Endothelial cell of umbilical vein (primary cell): ENCODE results near the gene MGAT5. TPM values are rescaled to one million over a fixed set of nuclear protein-coding genes. Genes with fewer than 3 reads are reported as not detected.
A peak's percentile ranks its signal among the peaks of the same experiment; 100 is the strongest.

Source experiments
- BruUV-seq: library from RNA; stranded (reverse); fragments of 400-500 nt; replicated peaks from 2 replicates; lab custom pipeline; 2021; lab: Mats Ljungman, UMichigan
- CTCF ChIA-PET: fragments of 300-600, 350-600 bp; sonication (Branson Sonifier 250); formaldehyde crosslinking; loops from one replicate; lab custom pipeline; 2021; ENCODE audit warnings: antibody characterized with exemption, inconsistent platforms; lab: Charles Lee
- POLR2A ChIA-PET: fragments of 300-600, 350-600 bp; sonication (Branson Sonifier 250); formaldehyde crosslinking; loops from one replicate; lab custom pipeline; 2021; ENCODE audit warnings: antibody characterized with exemption, inconsistent platforms; lab: Charles Lee
- DNase-seq: peaks from one replicate; pipeline ENCODE4 v3.0.0-alpha.2; 2011; ENCODE audit warnings: low read depth, low spot score
- FAIRE-seq: peaks from 2 replicates; lab custom pipeline; 2011; peaks lifted over from hg19 to GRCh38; lab: Jason Lieb, UNC
- H2AFZ ChIP-seq: 2 replicates; pipeline ENCODE4 v1.6.0; 2012; ENCODE audit warnings: low read depth, low read length, control low read depth, inconsistent platforms
- H3K27ac ChIP-seq: 2 replicates; pipeline ENCODE4 v1.5.1; 2011; ENCODE audit warnings: low read depth, mild to moderate bottlenecking, control low read depth, low read length, moderate library complexity; ENCODE audit not compliant: insufficient read depth
- H3K27me3 ChIP-seq, 2 experiments: 2 replicates each; pipeline versions ENCODE4 v1.6.0 to v1.6.1; 2011; ENCODE audit warnings: low read length in 2 of 2, mixed read lengths in 1 of 2; ENCODE audit not compliant: control insufficient read depth in 2 of 2, insufficient read depth in 2 of 2
- H3K36me3 ChIP-seq, 2 experiments: 2 replicates in 1 of 2; 3 replicates in 1 of 2; pipeline ENCODE4 v1.5.1; 2011; ENCODE audit warnings: low read length in 2 of 2, mild to moderate bottlenecking in 1 of 2, moderate library complexity in 1 of 2; ENCODE audit not compliant: control insufficient read depth in 2 of 2, insufficient read depth in 2 of 2; ENCODE audit errors: extremely low read depth in 1 of 2
- H3K4me1 ChIP-seq: 3 replicates; pipeline ENCODE4 v1.5.1; 2011; ENCODE audit warnings: mild to moderate bottlenecking, low read length; ENCODE audit not compliant: control insufficient read depth, insufficient read depth; ENCODE audit errors: extremely low read depth
- H3K4me2 ChIP-seq: 2 replicates; pipeline ENCODE4 v1.6.1; 2011; ENCODE audit warnings: low read length, control low read depth, mixed read lengths; ENCODE audit not compliant: insufficient read depth
- H3K4me3 ChIP-seq, 3 experiments: fragments of 200-600 bp in 1 of 3; sonication (generic), shearing (Covaris generic) in 1 of 3; replicated peaks in 1 of 3; 2 replicates each; pipeline ENCODE4 v1.5.1; 2011 to 2016; ENCODE audit warnings: control low read depth in 3 of 3, low read length in 3 of 3, mild to moderate bottlenecking in 2 of 3, inconsistent platforms in 1 of 3, low read depth in 1 of 3, moderate library complexity in 1 of 3; ENCODE audit not compliant: insufficient read depth in 1 of 3
- H3K79me2 ChIP-seq: 2 replicates; pipeline ENCODE4 v1.6.0; 2012; ENCODE audit warnings: low read length, inconsistent platforms; ENCODE audit not compliant: control insufficient read depth, insufficient read depth
- H3K9ac ChIP-seq: replicated peaks from 2 replicates; pipeline ENCODE3; 2011; ENCODE audit warnings: low read length, control low read depth; ENCODE audit not compliant: insufficient read depth; ENCODE audit errors: extremely low read depth
- H3K9me1 ChIP-seq: replicated peaks from 3 replicates; pipeline ENCODE4 v1.6.0; 2011; ENCODE audit warnings: mild to moderate bottlenecking, low read length; ENCODE audit not compliant: control insufficient read depth, insufficient read depth; ENCODE audit errors: extremely low read depth
- H3K9me3 ChIP-seq: replicated peaks from 2 replicates; pipeline ENCODE4 v1.5.1; 2012; ENCODE audit warnings: low read length, inconsistent platforms; ENCODE audit not compliant: control insufficient read depth, insufficient read depth
- H4K20me1 ChIP-seq: replicated peaks from 2 replicates; pipeline ENCODE3; 2011; ENCODE audit warnings: mild to moderate bottlenecking, low read length; ENCODE audit not compliant: control insufficient read depth, insufficient read depth; ENCODE audit errors: extremely low read depth
- EZH2 ChIP-seq: IDR thresholded peaks from 2 replicates; pipeline ENCODE4 v1.6.1; 2012; ENCODE audit warnings: borderline replicate concordance, low read depth, mild to moderate bottlenecking, moderate library complexity, low read length, inconsistent platforms; ENCODE audit not compliant: severe bottlenecking
- FOS ChIP-seq: IDR thresholded peaks from 2 replicates; pipeline ENCODE4 v1.6.1; 2011; ENCODE audit warnings: mild to moderate bottlenecking, low read length, moderate library complexity, borderline replicate concordance; ENCODE audit not compliant: insufficient read depth
- GATA2 ChIP-seq: IDR thresholded peaks from 2 replicates; pipeline ENCODE4 v1.7.0; 2011; ENCODE audit warnings: low read depth, mild to moderate bottlenecking, moderate library complexity, mixed read lengths, low read length; ENCODE audit not compliant: insufficient read length, insufficient read depth
- JUN ChIP-seq: IDR thresholded peaks from 2 replicates; pipeline ENCODE4 v1.6.1; 2011; ENCODE audit warnings: borderline replicate concordance, low read depth; ENCODE audit not compliant: insufficient read length, insufficient read depth
- MYC ChIP-seq: IDR thresholded peaks from one replicate; pipeline ENCODE4 v1.6.1; 2011; ENCODE audit warnings: mild to moderate bottlenecking, low read depth, low read length
- POLR2A ChIP-seq: IDR thresholded peaks from 2 replicates; pipeline ENCODE4 v1.6.1; 2012; ENCODE audit warnings: low read depth, mild to moderate bottlenecking, control low read depth, low read length
- POLR2AphosphoS5 ChIP-seq: IDR thresholded peaks from 2 replicates; pipeline ENCODE4 v1.6.1; 2012; ENCODE audit warnings: low read depth, mild to moderate bottlenecking, control low read depth, low read length, moderate library complexity; ENCODE audit not compliant: insufficient read depth
- dilution Hi-C: fragments of 300-500 bp; cut with MboI; formaldehyde crosslinking; loops from one replicate; pipeline ENCODE4 v1.15.0; 2019; ENCODE audit warnings: low sequenced_read_pairs; ENCODE audit not compliant: extremely low pct_ligation_motif_present
- intact Hi-C: fragments of 100-400 bp; cut with micrococcal nuclease; formaldehyde crosslinking; loops from one replicate; pipeline ENCODE4 v1.10.0; 2022
- polyA plus RNA-seq, 4 experiments: library from polyadenylated mRNA; depleted of rRNA in 3 of 4; stranded (reverse) in 3 of 4; unstranded in 1 of 4; fragments of >200 nt; gene quantifications; 2 replicates each; pipeline versions ENCODE4 v1.2.1 to v1.2.3, GENCODE V29; 2011 to 2012; ENCODE audit warnings: missing spikeins in 1 of 4
- total RNA-seq: library from RNA; stranded (reverse); gene quantifications from 2 replicates; pipeline ENCODE4 v1.2.3, GENCODE V29; 2021
- TF ChIP-seq, protein P1 (sequence below): IDR thresholded peaks from 2 replicates; pipeline ENCODE4 v1.6.1; 2011; ENCODE audit not compliant: insufficient read depth, insufficient read length

Gene MGAT5
- total and polyA plus RNA-seq, 2 donors (not counting 3 experiments of a cell fraction or from before 2014, with no cell fraction given), result 17.7 to 84.1 TPM

- Histone ChIP-seq H3K4me1 (peaks cover 56% of the 10 kb centered on the region), H3K4me3 (no peak overlapping the region), H3K4me2 (no peak overlapping the region), H3K27ac (no peak overlapping the region), H3K9ac (no peak overlapping the region), H3K9me1 (no peaks in the 10 kb centered on the region), H3K79me2 (peaks cover 4% of the 10 kb centered on the region), H3K9me3 (no peaks in the 10 kb centered on the region), H3K36me3 (no peaks in the 10 kb centered on the region), H4K20me1 (no peaks in the 10 kb centered on the region), H3K27me3 (no peaks in the 10 kb centered on the region), H2AFZ (no peak overlapping the region)
- DNase-seq, result no peak
- no TSS peak for BruUV-seq
- dilution Hi-C loops, result no loop called here
- TF ChIP-seq EZH2 (no peak), MYC (no peak), JUN (no peak), GATA2 (no peak), POLR2AphosphoS5 (no peak), POLR2A (no peak), FOS (no peak)
- TF ChIP-seq, protein P1, sequence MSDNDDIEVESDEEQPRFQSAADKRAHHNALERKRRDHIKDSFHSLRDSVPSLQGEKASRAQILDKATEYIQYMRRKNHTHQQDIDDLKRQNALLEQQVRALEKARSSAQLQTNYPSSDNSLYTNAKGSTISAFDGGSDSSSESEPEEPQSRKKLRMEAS, result no peak
- FAIRE-seq, result no peak
- CTCF ChIA-PET, result no interaction called here
- POLR2A ChIA-PET, result no interaction called here
- intact Hi-C loops, result no loop called here
These were observed 45.5 kb downstream of the MGAT5 start for GRCh38 chr2:134299334-134299733.

DNA sequence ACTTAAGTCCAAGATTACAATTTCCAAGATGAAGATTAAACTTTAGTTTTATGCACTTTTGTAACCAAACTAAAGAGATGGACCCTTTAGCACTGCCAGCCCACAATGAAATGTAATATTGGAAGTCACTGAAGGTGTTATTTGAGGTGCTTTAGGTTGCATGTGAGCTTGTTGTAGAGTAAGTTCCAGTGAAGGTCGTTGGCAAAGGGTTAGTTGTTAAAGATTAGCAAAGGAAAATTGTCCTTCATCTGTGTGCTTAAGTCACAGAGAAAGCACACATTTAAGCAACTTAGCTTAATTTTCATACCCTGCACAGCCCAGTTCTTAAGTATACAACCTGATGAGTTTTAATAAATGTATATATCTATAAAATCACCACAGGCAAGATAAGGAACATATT lies 46.7 kb downstream of the MGAT5 start:
- BruUV-seq, result TSS peak; percentile 41
- Histone ChIP-seq H3K4me2 (peak overlapping the region; percentile 87), H3K27me3 (no peaks in the 10 kb centered on the region), H3K9me1 (no peaks in the 10 kb centered on the region), H3K79me2 (peaks cover 4% of the 10 kb centered on the region), H3K9me3 (no peaks in the 10 kb centered on the region), H3K4me3 (peak overlapping the region in 1 of 3 experiments; percentile 2), H3K27ac (peak overlapping the region; percentile 78), H3K36me3 (no peaks in the 10 kb centered on the region), H3K4me1 (peaks cover 50% of the 10 kb centered on the region), H3K9ac (peak overlapping the region; percentile 77), H4K20me1 (no peaks in the 10 kb centered on the region), H2AFZ (no peak overlapping the region)
- DNase-seq (peak; percentile 11), FAIRE-seq (no peak)
- POLR2A ChIA-PET, result no interaction called here
- TF ChIP-seq POLR2AphosphoS5 (no peak), JUN (no peak), POLR2A (no peak), MYC (no peak)
- TF ChIP-seq, protein P1, result no peak
- CTCF ChIA-PET, result interaction anchor here (1.3 to 2.8 kb wide), 7 partner anchors 13 to 182 kb away, joined by 3 to 11 read pairs (median 4); no protein-coding TSS in a partner anchor
- intact Hi-C loops (loop anchor here (5.0 kb wide), 1 partner anchor 123 kb away; no protein-coding TSS in a partner anchor), dilution Hi-C loops (no loop called here)
